ENCODE measurements around the gene UBASH3A. TPM values are rescaled to one million over a fixed set of nuclear protein-coding genes. Genes with fewer than 3 reads are reported as not detected.

The UBASH3A gene
- polyA plus RNA-seq, 1 donor (not counting 4 experiments of a cell fraction or from before 2014, with no cell fraction given), result not detected

GRCh38 chr21:42409366-42409765 lies 5.7 kb downstream of the UBASH3A start:
- no peaks in the 10 kb centered on the region for H3K79me2 ChIP-seq (ENCODE audit: control insufficient read depth, insufficient read depth, low read length)
- H3K9me1 ChIP-seq (ENCODE audit: control insufficient read depth, extremely low read depth, insufficient read depth, low read length), result no peaks in the 10 kb centered on the region
- no peak overlapping the region for H3K9ac ChIP-seq (ENCODE audit: control insufficient read depth, extremely low read depth, insufficient read depth, low read length)
- H3K36me3 ChIP-seq (ENCODE audit: control insufficient read depth in 2 of 2, extremely low read depth in 1 of 2, insufficient read depth in 2 of 2, low read length in 2 of 2), result no peaks in the 10 kb centered on the region
- TF ChIP-seq EZH2 (IDR thresholded peaks at IDR 0.05; ENCODE audit: low read length), result no peak
- no peak for TF ChIP-seq CTCF (optimal IDR thresholded peaks at IDR 0.05 in 1 of 3, IDR thresholded peaks at IDR 0.05 in 1 of 3, conservative IDR thresholded peaks at IDR 0.05 in 1 of 3; ENCODE audit: extremely low read depth in 1 of 3, insufficient read depth in 2 of 3, low read length in 3 of 3)
- H4K20me1 ChIP-seq (ENCODE audit: control insufficient read depth, extremely low read depth, insufficient read depth, low read length), result no peaks in the 10 kb centered on the region
- H3K27ac ChIP-seq (ENCODE audit: control insufficient read depth, insufficient read depth, low read length), result no peak overlapping the region
- no peaks in the 10 kb centered on the region for H3K9me3 ChIP-seq (ENCODE audit: control insufficient read depth, low read depth, low read length)
- no peak overlapping the region for H2AFZ ChIP-seq (ENCODE audit: control insufficient read depth, low read length)
- no peak for FAIRE-seq
- dilution Hi-C loops (cut with MboI; ENCODE audit: extremely low pct_ligation_motif_present, low sequenced_read_pairs), result no loop called here
- H3K27me3 ChIP-seq (ENCODE audit: control insufficient read depth, extremely low read depth, insufficient read depth, low read length), result peaks cover 10% of the 10 kb centered on the region
- no peak overlapping the region for H3K4me2 ChIP-seq (ENCODE audit: control insufficient read depth, extremely low read depth, insufficient read depth, low read depth, low read length)
- H3K4me1 ChIP-seq (ENCODE audit: control insufficient read depth, extremely low read depth, insufficient read depth, low read length), result no peaks in the 10 kb centered on the region
- no peak overlapping the region for H3K4me3 ChIP-seq (ENCODE audit: control insufficient read depth in 2 of 3, extremely low read depth in 1 of 3, insufficient read depth in 2 of 3, low read depth in 1 of 3, low read length in 3 of 3)
- DNase-seq (ENCODE audit: low read depth, low spot score), result no peak

- Histone ChIP-seq H4K20me1 (ENCODE audit: control insufficient read depth, extremely low read depth, insufficient read depth, low read length) (no peaks in the 10 kb centered on the region), H3K9me1 (ENCODE audit: control insufficient read depth, extremely low read depth, insufficient read depth, low read length) (no peaks in the 10 kb centered on the region), H3K27me3 (ENCODE audit: control insufficient read depth, extremely low read depth, insufficient read depth, low read length) (peaks cover 10% of the 10 kb centered on the region), H3K4me3 (ENCODE audit: control insufficient read depth in 2 of 3, extremely low read depth in 1 of 3, insufficient read depth in 2 of 3, low read depth in 1 of 3, low read length in 3 of 3) (no peak overlapping the region), H3K9me3 (ENCODE audit: control insufficient read depth, low read depth, low read length) (no peaks in the 10 kb centered on the region), H3K27ac (ENCODE audit: control insufficient read depth, insufficient read depth, low read length) (no peak overlapping the region), H3K9ac (ENCODE audit: control insufficient read depth, extremely low read depth, insufficient read depth, low read length) (no peak overlapping the region), H3K79me2 (ENCODE audit: control insufficient read depth, insufficient read depth, low read length) (no peaks in the 10 kb centered on the region), H3K4me1 (ENCODE audit: control insufficient read depth, extremely low read depth, insufficient read depth, low read length) (no peaks in the 10 kb centered on the region), H2AFZ (ENCODE audit: control insufficient read depth, low read length) (peak overlapping the region; percentile 8), H3K36me3 (ENCODE audit: control insufficient read depth in 2 of 2, extremely low read depth in 1 of 2, insufficient read depth in 2 of 2, low read length in 2 of 2) (no peaks in the 10 kb centered on the region), H3K4me2 (ENCODE audit: control insufficient read depth, extremely low read depth, insufficient read depth, low read depth, low read length) (no peak overlapping the region)
- dilution Hi-C loops (cut with MboI; ENCODE audit: extremely low pct_ligation_motif_present, low sequenced_read_pairs), result no loop called here
- TF ChIP-seq CTCF (optimal IDR thresholded peaks at IDR 0.05 in 1 of 3, IDR thresholded peaks at IDR 0.05 in 1 of 3, conservative IDR thresholded peaks at IDR 0.05 in 1 of 3; ENCODE audit: extremely low read depth in 1 of 3, insufficient read depth in 2 of 3, low read length in 3 of 3) (peak in 2 of 3 experiments; percentile 15 to 35), EZH2 (IDR thresholded peaks at IDR 0.05; ENCODE audit: low read length) (no peak)
- DNase-seq (ENCODE audit: low read depth, low spot score), result no peak
- no peak for FAIRE-seq
Measured at GRCh38 chr21:42411197-42411869, 7.6 kb downstream of the UBASH3A start.
